Measurements from ENCODE around the gene STIM2. TPM values are rescaled to one million over a fixed set of nuclear protein-coding genes. Genes with fewer than 3 reads are reported as not detected.
"Not testable (repeated sequence)": the region's sequence is repeated elsewhere in the genome, so short reads cannot be mapped to it uniquely, and the experiment has no call there.

STIM2 gene
- total RNA-seq, 2 experiments from 2014 or later: 44.7 to 45.4 TPM

DNA sequence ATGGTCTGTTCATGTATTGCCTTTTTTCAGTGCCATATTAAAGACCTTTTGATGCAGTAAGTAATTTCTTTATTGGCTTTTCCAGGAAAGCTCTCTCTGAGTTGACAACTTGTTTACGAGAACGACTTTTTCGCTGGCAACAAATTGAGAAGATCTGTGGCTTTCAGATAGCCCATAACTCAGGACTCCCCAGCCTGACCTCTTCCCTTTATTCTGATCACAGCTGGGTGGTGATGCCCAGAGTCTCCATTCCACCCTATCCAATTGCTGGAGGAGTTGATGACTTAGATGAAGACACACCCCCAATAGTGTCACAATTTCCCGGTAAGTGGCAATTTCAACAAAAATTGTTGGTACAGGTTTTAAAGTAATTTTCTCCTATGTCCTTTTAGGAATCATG, 148.0 kb downstream of the STIM2 start:
- POLR2A ChIA-PET: no interaction called here
- CTCF ChIA-PET: no interaction called here

DNA sequence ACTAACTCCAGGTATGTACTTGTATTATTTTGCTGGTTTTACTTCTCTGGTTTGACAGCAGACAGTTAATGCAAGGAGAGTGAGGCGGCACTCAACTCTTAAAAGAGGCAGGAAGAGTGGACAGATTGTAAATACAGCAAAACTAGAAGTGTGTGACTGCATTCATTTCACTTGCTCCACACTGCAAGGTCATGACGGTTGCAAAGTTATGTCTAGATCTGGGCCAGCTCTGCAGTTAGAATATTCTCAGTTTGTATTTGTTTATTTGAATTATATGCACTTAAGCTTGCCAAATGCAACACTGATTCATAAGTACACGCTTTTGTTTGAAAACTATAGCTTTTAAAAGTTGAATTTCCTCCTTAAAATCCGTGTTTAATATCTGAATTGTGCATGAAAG, 148.9 kb downstream of the STIM2 start:
- POLR2A ChIA-PET: no interaction called here
- CTCF ChIA-PET: interaction anchor here (1.0 to 1.5 kb wide), 3 partner anchors 110 to 288 kb away, joined by 3 to 4 read pairs (median 3); no protein-coding TSS in a partner anchor

DNA sequence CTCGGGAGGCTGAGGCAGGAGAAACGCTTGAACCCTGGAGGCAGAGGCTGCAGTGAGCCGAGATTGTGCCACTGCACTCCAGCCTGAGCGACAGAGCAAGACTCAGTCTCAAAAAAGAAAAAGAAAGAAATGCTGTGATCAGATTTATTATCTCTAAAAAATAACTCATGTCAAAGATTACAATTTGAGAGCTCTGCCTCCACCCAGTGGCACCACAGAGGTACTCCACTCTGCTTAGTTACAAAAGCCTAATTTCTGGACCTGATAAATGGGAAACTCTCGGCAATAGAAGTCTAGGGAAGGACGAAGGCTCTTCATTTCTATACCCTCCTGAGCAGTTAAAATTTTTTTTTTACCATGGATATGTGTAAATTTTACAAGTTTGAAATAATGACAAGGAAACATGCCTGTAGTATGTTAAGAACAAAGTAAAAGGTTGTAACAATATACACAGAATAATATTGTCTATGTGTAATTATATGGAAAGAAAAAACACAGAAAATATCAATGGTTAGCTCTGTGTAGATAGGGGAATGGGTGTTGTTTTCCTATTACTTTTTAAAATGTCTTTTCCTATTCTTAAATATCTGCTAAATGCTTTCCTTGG, 149.8 kb downstream of the STIM2 start:
- POLR2A ChIA-PET: no interaction called here
- CTCF ChIA-PET: interaction anchor here (1.0 to 1.5 kb wide), 4 partner anchors 28 to 289 kb away, joined by 3 to 4 read pairs (median 3); no protein-coding TSS in a partner anchor

DNA sequence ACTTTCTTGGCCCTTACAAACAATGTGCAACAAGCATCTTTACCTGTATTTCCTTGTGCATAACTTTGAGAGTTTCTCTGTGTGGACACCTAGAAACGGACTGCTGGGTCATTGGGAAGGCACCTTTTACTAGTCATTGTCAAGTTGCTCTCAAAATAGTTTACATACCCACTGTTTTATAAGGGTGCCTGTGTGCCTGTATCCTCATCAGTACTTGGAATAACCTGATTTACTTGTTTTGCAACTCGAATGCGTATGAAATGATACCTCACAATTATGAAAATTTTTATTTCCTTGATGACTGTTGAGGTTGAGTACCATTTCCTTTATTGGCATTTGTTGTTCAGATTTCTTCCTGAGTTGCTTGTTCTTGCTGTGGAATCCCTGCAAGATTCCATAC, 150.8 kb downstream of the STIM2 start:
- ChIA-PET CTCF (no interaction called here), POLR2A (no interaction called here)

DNA sequence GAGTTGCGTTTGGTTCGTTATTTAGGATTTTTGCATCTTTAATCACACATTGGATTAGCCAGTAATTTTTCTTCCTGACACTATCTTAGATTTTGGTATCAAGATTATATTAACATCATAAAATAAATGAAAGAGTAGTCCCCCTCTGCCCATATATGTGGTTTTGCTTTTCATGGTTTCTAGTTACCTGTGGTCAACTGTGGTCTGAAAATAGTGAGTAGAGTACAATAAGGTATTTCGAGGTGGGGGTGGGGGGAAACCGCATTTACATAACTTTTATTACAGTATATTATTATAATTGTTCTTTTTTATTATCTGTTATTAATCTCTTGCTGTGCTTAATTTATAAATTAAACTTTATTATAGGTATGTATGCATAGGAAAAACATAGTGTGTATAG, 152.4 kb downstream of the STIM2 start:
- POLR2A ChIA-PET: interaction anchor here (0.6 kb wide), 1 partner anchor 267 kb away, joined by 9 read pairs; no protein-coding TSS in a partner anchor

DNA sequence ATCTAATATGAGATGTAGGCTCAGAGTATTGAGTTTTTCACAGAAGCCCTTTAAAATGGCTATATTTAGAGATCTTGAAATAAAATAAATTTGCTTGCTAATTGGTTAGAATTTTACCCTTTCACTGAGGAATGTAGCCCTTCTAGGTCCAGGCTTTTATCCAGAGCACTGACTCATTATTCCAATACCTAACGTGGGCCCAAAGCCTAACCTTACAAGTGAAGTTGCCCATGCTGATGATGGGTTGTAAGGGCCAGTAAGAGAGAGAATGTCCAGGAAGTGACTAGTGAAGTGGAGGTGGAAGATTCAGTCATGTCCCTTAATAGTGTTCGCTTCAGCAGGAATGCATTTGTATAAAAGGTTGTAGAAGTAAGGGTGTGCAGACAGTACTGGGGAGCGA, 155.9 kb downstream of the STIM2 start:
- POLR2A ChIA-PET: no interaction called here
- CTCF ChIA-PET: no interaction called here

More for the DNA sequence above, 152.4 kb downstream of the STIM2 start:
- CTCF ChIA-PET: no interaction called here

DNA sequence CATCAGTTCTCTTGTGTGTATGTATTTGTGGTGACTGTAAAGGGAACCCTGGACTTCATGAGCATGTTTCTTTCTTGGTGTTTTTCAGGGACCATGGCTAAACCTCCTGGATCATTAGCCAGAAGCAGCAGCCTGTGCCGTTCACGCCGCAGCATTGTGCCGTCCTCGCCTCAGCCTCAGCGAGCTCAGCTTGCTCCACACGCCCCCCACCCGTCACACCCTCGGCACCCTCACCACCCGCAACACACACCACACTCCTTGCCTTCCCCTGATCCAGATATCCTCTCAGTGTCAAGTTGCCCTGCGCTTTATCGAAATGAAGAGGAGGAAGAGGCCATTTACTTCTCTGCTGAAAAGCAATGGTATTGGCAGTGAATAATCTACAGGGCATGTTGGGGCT, 157.0 kb downstream of the STIM2 start:
- POLR2A ChIA-PET: no interaction called here
- CTCF ChIA-PET: no interaction called here

DNA sequence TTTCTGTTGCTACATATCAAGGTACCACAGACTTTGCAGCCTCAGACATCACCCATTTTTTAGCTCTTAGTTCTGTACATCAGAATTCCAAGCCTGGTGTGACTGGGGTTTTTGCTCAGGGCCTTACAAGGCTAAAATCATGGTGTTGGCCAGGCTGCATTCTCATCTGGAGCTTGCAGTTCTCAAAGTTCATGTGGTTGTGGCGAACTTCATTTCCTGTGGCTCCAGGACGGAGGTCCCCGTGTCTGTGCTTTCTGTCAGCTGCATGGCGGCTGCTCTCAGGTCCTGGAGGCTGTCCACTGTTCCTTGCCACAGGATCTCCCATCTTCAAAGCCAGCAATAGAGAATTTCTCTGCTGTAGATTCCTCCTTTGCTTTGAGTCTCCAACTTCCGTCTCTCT, 157.4 kb downstream of the STIM2 start:
- POLR2A ChIA-PET: no interaction called here
- CTCF ChIA-PET: no interaction called here

DNA sequence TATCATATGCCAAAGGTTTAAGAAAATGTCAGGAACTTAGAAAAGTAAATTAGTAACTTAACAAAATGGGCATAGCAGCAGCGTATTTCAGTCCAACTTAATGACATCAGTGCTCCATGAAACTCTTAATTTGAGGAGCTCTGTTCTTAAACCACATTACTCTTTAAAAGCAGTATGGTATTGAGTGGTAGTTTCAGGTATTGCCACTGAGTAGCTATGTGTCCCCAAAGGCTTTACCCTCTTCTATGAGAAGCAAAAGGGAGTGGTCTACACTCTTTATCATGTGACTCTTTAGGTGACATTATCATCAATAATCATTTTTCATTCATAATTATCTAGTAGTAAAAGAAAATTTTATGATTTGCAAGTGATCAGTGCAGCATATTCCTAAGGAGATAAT, 158.3 kb downstream of the STIM2 start:
- ChIA-PET POLR2A (no interaction called here), CTCF (no interaction called here)

DNA sequence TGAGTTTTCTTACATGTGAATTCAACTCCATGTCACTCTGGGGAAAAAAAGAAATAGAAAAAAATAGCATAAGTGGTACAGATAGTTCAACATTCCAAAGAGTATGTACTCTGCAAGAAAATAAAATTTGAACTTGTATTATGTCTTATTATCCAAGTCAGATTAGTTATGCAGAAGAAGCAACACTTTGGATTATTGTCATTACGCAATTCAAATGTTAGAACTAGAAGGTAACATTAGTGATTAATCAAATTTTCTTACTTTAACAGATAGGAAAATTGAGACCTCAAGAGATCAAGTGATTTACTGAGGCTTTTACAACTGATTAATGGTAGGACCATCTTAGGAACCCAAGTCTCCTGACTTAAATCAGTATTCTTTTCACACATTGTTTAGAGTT, 159.1 kb downstream of the STIM2 start:
- POLR2A ChIA-PET: no interaction called here
- CTCF ChIA-PET: interaction anchor here (0.6 kb wide), 1 partner anchor 121 kb away, joined by 3 read pairs; no protein-coding TSS in a partner anchor

DNA sequence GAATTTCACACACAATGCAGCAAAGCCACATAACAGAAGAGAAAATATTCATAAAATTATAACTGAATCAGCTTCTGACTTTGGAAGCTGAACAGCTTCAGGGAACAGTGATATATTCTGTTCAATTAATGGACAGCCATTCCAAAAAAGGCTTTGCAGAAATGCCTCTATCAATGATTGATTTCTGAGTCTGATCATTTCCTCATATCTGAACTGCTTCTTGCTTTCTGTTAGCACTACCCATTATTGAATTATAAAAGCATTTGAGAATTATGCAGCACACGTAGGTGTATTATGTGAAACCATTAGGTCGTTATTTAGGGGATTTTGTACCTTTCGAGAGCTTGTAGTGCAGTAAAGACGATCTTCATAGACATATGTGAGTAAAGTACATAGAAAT, 159.6 kb downstream of the STIM2 start:
- ChIA-PET CTCF (interaction anchor here (0.6 kb wide), 1 partner anchor 120 kb away, joined by 3 read pairs; no protein-coding TSS in a partner anchor), POLR2A (no interaction called here)

DNA sequence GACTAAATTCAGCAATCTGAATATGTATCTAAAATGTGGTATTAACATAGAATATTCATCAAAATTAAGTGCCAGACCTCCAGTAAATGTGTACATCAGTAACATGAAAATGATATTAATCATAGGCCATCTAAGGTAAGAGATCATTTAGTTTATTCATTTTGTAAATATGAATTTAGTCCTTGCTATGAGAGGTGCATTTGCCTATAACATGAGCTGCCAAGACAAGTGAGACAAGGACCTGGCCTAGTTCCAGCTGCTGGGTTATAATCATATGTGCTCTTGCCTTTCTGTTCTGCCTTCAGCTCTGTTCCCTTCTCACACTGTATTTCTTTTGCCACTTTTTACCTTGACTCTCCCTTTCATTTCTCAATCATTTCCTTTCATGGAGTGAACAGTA, 160.0 kb downstream of the STIM2 start:
- ChIA-PET POLR2A (no interaction called here), CTCF (interaction anchor here (0.7 kb wide), 1 partner anchor 364 kb away, joined by 3 read pairs; no protein-coding TSS in a partner anchor)

DNA sequence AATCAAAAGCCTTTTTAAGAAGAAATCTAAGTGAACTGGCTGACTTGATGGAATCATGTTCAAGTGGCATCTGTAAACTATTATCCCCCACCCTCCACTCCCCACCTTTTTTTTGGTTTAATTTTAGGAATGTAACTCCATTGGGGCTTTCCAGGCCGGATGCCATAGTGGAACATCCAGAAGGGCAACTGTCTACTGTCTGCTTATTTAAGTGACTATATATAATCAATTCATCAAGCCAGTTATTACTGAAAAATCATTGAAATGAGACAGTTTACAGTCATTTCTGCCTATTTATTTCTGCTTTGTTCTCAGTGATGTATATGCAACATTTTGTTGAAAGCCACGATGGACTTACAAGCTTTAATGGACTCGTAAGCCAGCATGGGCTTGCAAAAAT, 162.3 kb downstream of the STIM2 start:
- ChIA-PET CTCF (no interaction called here), POLR2A (interaction anchor here (0.7 kb wide), 1 partner anchor 20 kb away, joined by 3 read pairs; no protein-coding TSS in a partner anchor)

DNA sequence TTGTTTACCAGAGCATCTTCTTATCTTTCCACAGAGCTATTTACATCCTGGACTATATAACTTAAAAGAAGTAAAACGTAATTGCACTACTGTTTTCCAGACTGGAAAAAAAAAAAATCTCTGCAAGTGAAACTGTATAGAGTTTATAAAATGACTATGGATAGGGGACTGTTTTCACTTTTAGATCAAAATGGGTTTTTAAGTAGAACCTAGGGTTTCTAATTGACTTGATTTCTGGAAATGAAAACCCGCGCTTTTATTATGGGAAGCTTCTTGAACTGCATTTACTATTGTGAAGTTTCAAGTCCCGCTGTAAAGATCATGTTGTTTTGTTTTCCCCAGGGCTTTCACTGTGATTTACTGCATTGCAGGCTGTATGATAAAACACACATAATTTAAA, 162.7 kb downstream of the STIM2 start:
- POLR2A ChIA-PET: interaction anchor here (0.7 kb wide), 1 partner anchor 20 kb away, joined by 3 read pairs; no protein-coding TSS in a partner anchor
- CTCF ChIA-PET: no interaction called here

DNA sequence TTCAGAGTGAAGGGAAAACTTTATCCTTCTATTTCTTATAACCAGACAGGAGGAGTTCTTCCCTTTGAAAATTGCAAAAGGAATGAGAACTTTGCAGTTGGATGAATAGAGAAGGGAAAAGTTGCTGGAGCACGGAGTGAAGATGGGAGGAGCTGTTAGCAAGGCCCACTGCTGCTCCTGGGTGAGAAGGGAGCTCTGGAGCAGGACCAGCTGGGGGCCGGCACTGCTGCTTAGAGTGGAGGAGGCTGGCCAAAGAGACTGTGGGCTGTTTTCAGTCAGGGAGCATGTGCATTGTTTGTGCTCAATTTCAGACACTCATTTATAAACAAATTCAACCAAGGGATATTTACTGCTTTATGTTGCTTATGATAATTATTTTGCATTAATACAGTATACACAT, 164.2 kb downstream of the STIM2 start:
- CTCF ChIA-PET: no interaction called here

DNA sequence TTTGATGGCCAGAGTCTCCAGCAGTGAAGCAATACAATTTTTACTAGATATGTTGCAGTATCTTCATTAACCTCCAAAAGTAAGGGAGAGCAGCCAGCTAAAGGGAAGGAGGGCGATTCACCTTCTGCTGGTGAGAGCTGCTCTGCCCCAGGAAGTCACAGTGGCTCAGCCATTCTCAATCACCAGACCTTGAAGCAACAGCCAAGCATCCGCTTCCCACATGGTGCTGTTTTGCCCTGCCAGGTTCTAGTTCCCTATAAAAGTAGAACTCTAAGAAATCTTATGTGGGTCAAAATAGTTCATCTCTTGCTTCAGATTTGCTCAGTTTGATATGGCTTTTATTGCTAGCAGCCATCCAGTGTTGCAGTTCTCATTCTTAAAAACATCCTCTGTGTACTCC, 166.8 kb downstream of the STIM2 start:
- CTCF ChIA-PET: no interaction called here

More for the DNA sequence above, 164.2 kb downstream of the STIM2 start:
- POLR2A ChIA-PET: no interaction called here

DNA sequence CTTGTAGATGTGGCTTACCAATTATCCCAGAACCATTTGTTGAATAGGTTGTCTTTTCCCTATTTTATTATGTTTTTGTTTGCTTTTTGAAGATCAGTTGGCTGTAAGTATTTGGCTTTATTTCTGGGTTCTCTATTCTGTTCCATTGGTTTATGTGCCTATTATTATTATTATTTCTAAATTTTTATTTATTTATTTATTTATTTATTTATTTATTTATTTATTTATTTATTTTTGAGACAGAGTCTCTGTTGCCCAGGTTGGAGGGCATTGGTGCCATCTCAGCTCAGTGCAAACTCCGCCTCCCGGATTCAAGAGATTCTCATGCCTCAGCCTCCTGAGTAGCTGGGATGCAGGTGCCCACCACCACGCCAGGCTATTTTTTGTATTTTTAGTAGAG, 174.5 kb downstream of the STIM2 start:
- CTCF ChIA-PET, POLR2A ChIA-PET: not testable (repeated sequence)

More for the DNA sequence above, 166.8 kb downstream of the STIM2 start:
- POLR2A ChIA-PET: interaction anchor here (0.6 kb wide), 1 partner anchor 460 kb away, joined by 3 read pairs; no protein-coding TSS in a partner anchor

DNA sequence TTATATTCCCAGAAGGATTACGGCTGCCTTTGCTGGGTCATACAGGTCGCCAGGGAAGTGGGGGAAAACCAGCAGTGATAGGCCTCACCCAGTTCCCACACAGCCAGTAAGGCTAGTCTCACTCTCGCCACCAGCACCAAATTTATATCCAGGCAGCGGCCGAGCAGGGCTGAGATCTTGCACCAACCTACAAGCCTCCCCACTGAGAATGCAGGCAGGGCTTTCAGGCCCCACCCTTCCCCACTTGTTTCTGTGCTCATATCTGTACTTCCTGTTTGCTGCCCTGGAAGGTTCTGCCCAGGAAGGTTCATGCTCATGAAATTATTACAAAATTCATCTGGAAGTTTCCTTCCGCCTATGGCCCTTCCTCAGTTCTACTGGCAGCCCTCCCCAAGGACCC, 179.7 kb downstream of the STIM2 start:
- POLR2A ChIA-PET: no interaction called here
- CTCF ChIA-PET: no interaction called here

DNA sequence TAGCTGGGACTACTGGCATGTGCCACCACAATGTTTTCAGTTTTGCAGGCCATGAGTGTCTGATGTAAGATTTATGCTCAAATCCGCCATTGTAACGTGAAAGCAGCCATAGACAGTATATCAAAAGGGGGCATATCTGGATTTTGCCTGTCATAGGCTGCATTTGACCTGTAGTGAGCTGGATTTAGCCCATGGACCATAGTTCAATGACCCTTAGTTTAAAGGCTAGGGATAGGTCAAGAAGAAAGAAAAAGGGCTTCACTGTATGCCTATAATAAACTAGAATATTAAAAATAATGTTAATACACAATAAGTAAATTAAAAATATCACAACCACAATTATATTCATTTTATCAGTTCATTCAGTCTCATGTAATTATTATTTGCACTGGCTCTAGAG, 181.8 kb downstream of the STIM2 start:
- POLR2A ChIA-PET: no interaction called here
- CTCF ChIA-PET: no interaction called here

DNA sequence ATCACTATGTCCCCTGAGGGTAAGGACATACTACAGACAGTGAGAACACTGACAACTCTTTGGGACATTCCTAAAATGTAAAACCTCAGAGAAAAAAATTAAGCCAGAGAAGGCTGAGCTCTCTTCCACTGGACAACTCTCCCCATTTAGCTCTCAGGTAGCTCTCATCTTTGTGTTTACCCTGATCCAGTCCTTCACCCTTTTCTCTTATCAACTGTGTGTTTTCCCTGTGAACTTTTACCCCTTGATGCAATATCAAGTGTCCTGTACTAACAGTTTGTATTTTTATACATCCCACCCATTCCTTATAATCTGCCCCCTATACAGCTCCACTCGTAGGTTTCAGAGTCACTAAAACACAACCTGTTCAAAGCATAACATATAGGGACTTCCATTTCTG, 182.6 kb downstream of the STIM2 start:
- CTCF ChIA-PET: no interaction called here

DNA sequence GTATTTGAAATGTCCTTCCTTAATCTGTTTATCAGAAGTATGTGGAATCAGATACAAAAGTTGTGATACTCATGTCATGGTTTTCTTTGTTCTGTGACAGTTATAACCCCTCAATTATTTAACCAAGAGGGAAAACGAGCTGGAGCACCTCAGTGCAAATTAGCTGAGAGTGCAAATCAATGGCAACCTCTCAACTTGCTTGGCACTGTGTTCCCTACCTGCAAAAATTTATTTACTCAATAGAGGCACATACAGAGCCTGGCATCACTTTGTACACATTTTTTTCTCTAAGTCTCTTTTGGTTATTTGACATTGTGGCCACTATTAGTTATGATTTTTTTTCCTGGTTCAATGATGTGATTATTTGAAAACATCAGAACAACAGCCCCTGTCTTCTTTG, 186.2 kb downstream of the STIM2 start:
- ChIA-PET POLR2A (no interaction called here), CTCF (no interaction called here)

More for the DNA sequence above, 182.6 kb downstream of the STIM2 start:
- POLR2A ChIA-PET: no interaction called here

Data from activated CD8-positive, alpha-beta memory T cell treated with anti-CD3 and anti-CD28 coated beads for 36 hours (primary cell).